ENCODE results near the gene DHRS4.
A peak's percentile ranks its signal among the peaks of the same experiment; 100 is the strongest.
"Not testable (repeated sequence)": the region's sequence is repeated elsewhere in the genome, so short reads cannot be mapped to it uniquely, and the experiment has no call there.

The DHRS4 gene

GRCh38 chr14:23984891-23985602 is 31.5 kb downstream of the DHRS4 start:
- no peaks in the 10 kb centered on the region for H3K9me3 ChIP-seq (ENCODE audit: insufficient read depth, low read length)
- DNase-seq (ENCODE audit: low read depth, low spot score): no peak
- no peaks in the 10 kb centered on the region for H3K4me1 ChIP-seq (ENCODE audit: insufficient read depth, insufficient read length)
- no peak overlapping the region for H3K4me3 ChIP-seq (ENCODE audit: insufficient read length, low read depth)
- H3K27me3 ChIP-seq (ENCODE audit: insufficient read depth, insufficient read length): no peaks in the 10 kb centered on the region
- no peak overlapping the region for H3K9ac ChIP-seq (ENCODE audit: insufficient read length, low read depth)
- TF ChIP-seq YY1 (IDR thresholded peaks at IDR 0.05; ENCODE audit: insufficient read depth, insufficient read length): no peak
- H3K36me3 ChIP-seq (ENCODE audit: insufficient read depth, insufficient read length, low read length): no peaks in the 10 kb centered on the region

- not testable (repeated sequence) for H3K9me3 ChIP-seq (ENCODE audit: insufficient read depth, low read length); DNase-seq (ENCODE audit: low read depth, low spot score); H3K27me3 ChIP-seq (ENCODE audit: insufficient read depth, insufficient read length); H3K36me3 ChIP-seq (ENCODE audit: insufficient read depth, insufficient read length, low read length); H3K4me3 ChIP-seq (ENCODE audit: insufficient read length, low read depth); H3K4me1 ChIP-seq (ENCODE audit: insufficient read depth, insufficient read length); H3K9ac ChIP-seq (ENCODE audit: insufficient read length, low read depth)
These were observed 34.6 kb downstream of the DHRS4 start for GRCh38 chr14:23988223-23988606.

- peak within 1 kb of the TSS; percentile 15 for H3K4me3 ChIP-seq (ENCODE audit: insufficient read length, low read depth)
- not testable (repeated sequence) for H3K4me1 ChIP-seq (ENCODE audit: insufficient read depth, insufficient read length); H3K27me3 ChIP-seq (ENCODE audit: insufficient read depth, insufficient read length); H3K36me3 ChIP-seq (ENCODE audit: insufficient read depth, insufficient read length, low read length); H3K9me3 ChIP-seq (ENCODE audit: insufficient read depth, low read length); DNase-seq (ENCODE audit: low read depth, low spot score)
- H3K9ac ChIP-seq (ENCODE audit: insufficient read length, low read depth): peak within 1 kb of the TSS; percentile 61
These were observed 35.2 kb downstream of the DHRS4 start, which contains the start of gene DHRS4L2 for GRCh38 chr14:23988607-23989363. Gene DHRS4L2, plus strand, starts transcription at chr14:23988929. Its CDS starts 19 bp downstream, at chr14:23988948.

GRCh38 chr14:23989734-23990445 is 36.3 kb downstream of the DHRS4 start:
- H3K4me1 ChIP-seq (ENCODE audit: insufficient read depth, insufficient read length); H3K9me3 ChIP-seq (ENCODE audit: insufficient read depth, low read length); DNase-seq (ENCODE audit: low read depth, low spot score); H3K36me3 ChIP-seq (ENCODE audit: insufficient read depth, insufficient read length, low read length); H3K4me3 ChIP-seq (ENCODE audit: insufficient read length, low read depth); H3K9ac ChIP-seq (ENCODE audit: insufficient read length, low read depth); H3K27me3 ChIP-seq (ENCODE audit: insufficient read depth, insufficient read length): not testable (repeated sequence)

- not testable (repeated sequence) for H3K27me3 ChIP-seq (ENCODE audit: insufficient read depth, insufficient read length); H3K4me1 ChIP-seq (ENCODE audit: insufficient read depth, insufficient read length); H3K4me3 ChIP-seq (ENCODE audit: insufficient read length, low read depth); H3K36me3 ChIP-seq (ENCODE audit: insufficient read depth, insufficient read length, low read length); H3K9ac ChIP-seq (ENCODE audit: insufficient read length, low read depth); DNase-seq (ENCODE audit: low read depth, low spot score); H3K9me3 ChIP-seq (ENCODE audit: insufficient read depth, low read length)
These were observed 37.4 kb downstream of the DHRS4 start for GRCh38 chr14:23990961-23991360.

GRCh38 chr14:23993042-23993441 is 39.5 kb downstream of the DHRS4 start:
- H3K36me3 ChIP-seq (ENCODE audit: insufficient read depth, insufficient read length, low read length); H3K9me3 ChIP-seq (ENCODE audit: insufficient read depth, low read length); H3K9ac ChIP-seq (ENCODE audit: insufficient read length, low read depth); DNase-seq (ENCODE audit: low read depth, low spot score); H3K4me1 ChIP-seq (ENCODE audit: insufficient read depth, insufficient read length); H3K4me3 ChIP-seq (ENCODE audit: insufficient read length, low read depth); H3K27me3 ChIP-seq (ENCODE audit: insufficient read depth, insufficient read length): not testable (repeated sequence)

- not testable (repeated sequence) for DNase-seq (ENCODE audit: low read depth, low spot score); H3K9me3 ChIP-seq (ENCODE audit: insufficient read depth, low read length)
These were observed 42.4 kb downstream of the DHRS4 start for GRCh38 chr14:23996009-23996408.

GRCh38 chr14:23996825-23997224 is 43.3 kb downstream of the DHRS4 start:
- DNase-seq (ENCODE audit: low read depth, low spot score); H3K4me1 ChIP-seq (ENCODE audit: insufficient read depth, insufficient read length); H3K9ac ChIP-seq (ENCODE audit: insufficient read length, low read depth); H3K4me3 ChIP-seq (ENCODE audit: insufficient read length, low read depth); H3K9me3 ChIP-seq (ENCODE audit: insufficient read depth, low read length); H3K36me3 ChIP-seq (ENCODE audit: insufficient read depth, insufficient read length, low read length); H3K27me3 ChIP-seq (ENCODE audit: insufficient read depth, insufficient read length): not testable (repeated sequence)

More at GRCh38 chr14:23996009-23996408, 42.4 kb downstream of the DHRS4 start:
- not testable (repeated sequence) for H3K27me3 ChIP-seq (ENCODE audit: insufficient read depth, insufficient read length); H3K4me1 ChIP-seq (ENCODE audit: insufficient read depth, insufficient read length); H3K36me3 ChIP-seq (ENCODE audit: insufficient read depth, insufficient read length, low read length); H3K9ac ChIP-seq (ENCODE audit: insufficient read length, low read depth); H3K4me3 ChIP-seq (ENCODE audit: insufficient read length, low read depth)

- H3K27me3 ChIP-seq (ENCODE audit: insufficient read depth, insufficient read length); H3K4me1 ChIP-seq (ENCODE audit: insufficient read depth, insufficient read length); H3K9ac ChIP-seq (ENCODE audit: insufficient read length, low read depth); H3K4me3 ChIP-seq (ENCODE audit: insufficient read length, low read depth); H3K36me3 ChIP-seq (ENCODE audit: insufficient read depth, insufficient read length, low read length); H3K9me3 ChIP-seq (ENCODE audit: insufficient read depth, low read length); DNase-seq (ENCODE audit: low read depth, low spot score): not testable (repeated sequence)
These were observed 46.1 kb downstream of the DHRS4 start for GRCh38 chr14:23999640-24000039.

GRCh38 chr14:24001078-24001477 is 47.5 kb downstream of the DHRS4 start:
- not testable (repeated sequence) for H3K9ac ChIP-seq (ENCODE audit: insufficient read length, low read depth); H3K36me3 ChIP-seq (ENCODE audit: insufficient read depth, insufficient read length, low read length); H3K4me3 ChIP-seq (ENCODE audit: insufficient read length, low read depth); H3K4me1 ChIP-seq (ENCODE audit: insufficient read depth, insufficient read length); DNase-seq (ENCODE audit: low read depth, low spot score); H3K9me3 ChIP-seq (ENCODE audit: insufficient read depth, low read length); H3K27me3 ChIP-seq (ENCODE audit: insufficient read depth, insufficient read length)

- not testable (repeated sequence) for H3K36me3 ChIP-seq (ENCODE audit: insufficient read depth, insufficient read length, low read length); DNase-seq (ENCODE audit: low read depth, low spot score)
These were observed 48.1 kb downstream of the DHRS4 start for GRCh38 chr14:24001679-24002078.

More at GRCh38 chr14:24001679-24002078, 48.1 kb downstream of the DHRS4 start:
- H3K4me1 ChIP-seq (ENCODE audit: insufficient read depth, insufficient read length); H3K9ac ChIP-seq (ENCODE audit: insufficient read length, low read depth); H3K27me3 ChIP-seq (ENCODE audit: insufficient read depth, insufficient read length); H3K9me3 ChIP-seq (ENCODE audit: insufficient read depth, low read length); H3K4me3 ChIP-seq (ENCODE audit: insufficient read length, low read depth): not testable (repeated sequence)

All from NT2/D1 (cell line).